ENCODE data around the gene LPXN.

Gene LPXN

GRCh38 chr11:58490827-58491226 lies 84.8 kb downstream of the LPXN start:
- H3K4me3 Mint-ChIP-seq = no peak overlapping the region
- no peak overlapping the region for H3K27ac Mint-ChIP-seq
- no peaks in the 10 kb centered on the region for H3K27me3 Mint-ChIP-seq
- ATAC-seq (no peak), DNase-seq (no peak)
- no peaks in the 10 kb centered on the region for H3K36me3 Mint-ChIP-seq (ENCODE audit: low read depth)
- H3K9me3 Mint-ChIP-seq = no peaks in the 10 kb centered on the region
- H3K4me1 Mint-ChIP-seq = peaks cover 20% of the 10 kb centered on the region

- H3K9me3 Mint-ChIP-seq = peaks cover 4% of the 10 kb centered on the region
- H3K27me3 Mint-ChIP-seq = no peaks in the 10 kb centered on the region
- no peak overlapping the region for H3K27ac Mint-ChIP-seq
- H3K36me3 Mint-ChIP-seq (ENCODE audit: low read depth) = no peaks in the 10 kb centered on the region
- H3K4me1 Mint-ChIP-seq = no peaks in the 10 kb centered on the region
- H3K4me3 Mint-ChIP-seq = no peak overlapping the region
- DNase-seq (no peak), ATAC-seq (no peak)
Observed at GRCh38 chr11:58487170-58487569, 88.5 kb downstream of the LPXN start.

- no peak for DNase-seq
- Mint-ChIP-seq H3K4me1 (no peaks in the 10 kb centered on the region), H3K36me3 (ENCODE audit: low read depth) (no peaks in the 10 kb centered on the region), H3K4me3 (no peak overlapping the region), H3K27me3 (no peaks in the 10 kb centered on the region), H3K9me3 (peaks cover 4% of the 10 kb centered on the region), H3K27ac (no peak overlapping the region)
- ATAC-seq = no peak
Observed at GRCh38 chr11:58485961-58486360, 89.7 kb downstream of the LPXN start.
